AG09319 (cell line): ENCODE results near the gene LRRC4C.

ENCODE experiments used
- DNase-seq: peaks from one replicate; pipeline ENCODE4 v3.0.0-alpha.2; 2010; ENCODE audit warnings: low read depth; ENCODE audit errors: extremely low read depth
- TF ChIP-seq, protein P1 (sequence below): IDR thresholded peaks from 2 replicates; pipeline ENCODE4 v1.5.1; 2011; ENCODE audit warnings: low read depth, mild to moderate bottlenecking, inconsistent platforms, low read length, moderate library complexity

The LRRC4C gene

DNA sequence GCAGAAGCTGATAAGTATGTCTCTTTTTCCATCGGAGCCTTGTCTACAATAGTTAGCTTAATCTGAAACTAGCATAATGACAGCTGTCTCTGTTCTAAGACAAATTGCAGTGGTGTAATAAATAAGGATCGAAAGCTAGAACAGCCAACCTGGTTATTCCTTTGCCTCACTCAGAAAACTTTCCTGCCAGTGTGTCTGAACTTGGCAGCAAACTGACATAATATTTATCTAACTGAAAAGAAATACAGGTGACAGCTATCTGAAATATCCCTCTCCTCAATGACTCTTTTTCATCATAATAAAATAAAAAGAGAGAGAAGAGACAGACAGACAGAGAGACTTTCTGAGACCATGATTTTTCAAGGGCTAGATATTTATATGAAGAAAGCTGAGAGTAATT is 642.5 kb downstream of the LRRC4C start:
- DNase-seq = no peak
- TF ChIP-seq, protein P1, sequence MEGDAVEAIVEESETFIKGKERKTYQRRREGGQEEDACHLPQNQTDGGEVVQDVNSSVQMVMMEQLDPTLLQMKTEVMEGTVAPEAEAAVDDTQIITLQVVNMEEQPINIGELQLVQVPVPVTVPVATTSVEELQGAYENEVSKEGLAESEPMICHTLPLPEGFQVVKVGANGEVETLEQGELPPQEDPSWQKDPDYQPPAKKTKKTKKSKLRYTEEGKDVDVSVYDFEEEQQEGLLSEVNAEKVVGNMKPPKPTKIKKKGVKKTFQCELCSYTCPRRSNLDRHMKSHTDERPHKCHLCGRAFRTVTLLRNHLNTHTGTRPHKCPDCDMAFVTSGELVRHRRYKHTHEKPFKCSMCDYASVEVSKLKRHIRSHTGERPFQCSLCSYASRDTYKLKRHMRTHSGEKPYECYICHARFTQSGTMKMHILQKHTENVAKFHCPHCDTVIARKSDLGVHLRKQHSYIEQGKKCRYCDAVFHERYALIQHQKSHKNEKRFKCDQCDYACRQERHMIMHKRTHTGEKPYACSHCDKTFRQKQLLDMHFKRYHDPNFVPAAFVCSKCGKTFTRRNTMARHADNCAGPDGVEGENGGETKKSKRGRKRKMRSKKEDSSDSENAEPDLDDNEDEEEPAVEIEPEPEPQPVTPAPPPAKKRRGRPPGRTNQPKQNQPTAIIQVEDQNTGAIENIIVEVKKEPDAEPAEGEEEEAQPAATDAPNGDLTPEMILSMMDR = no peak

DNA sequence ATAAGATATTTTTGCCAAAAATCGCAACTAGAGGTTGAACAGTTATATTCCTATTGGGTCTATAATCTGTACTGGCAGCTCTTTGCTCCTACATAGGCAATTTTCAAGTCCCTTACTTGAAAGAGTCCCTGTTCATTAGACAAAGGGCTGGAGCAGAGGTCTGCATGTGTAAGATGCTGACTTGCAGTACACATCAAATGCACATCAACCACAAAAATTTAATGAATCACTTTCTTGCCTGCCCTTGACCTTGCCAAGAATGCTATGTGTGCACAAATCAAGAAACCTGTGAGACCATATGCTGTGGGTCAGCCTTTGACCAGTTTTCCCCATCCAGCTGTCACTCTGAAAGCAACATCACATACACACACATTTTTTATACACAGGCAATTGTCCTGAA is 661.5 kb downstream of the LRRC4C start:
- TF ChIP-seq, protein P1 = no peak
- DNase-seq = no peak

DNA sequence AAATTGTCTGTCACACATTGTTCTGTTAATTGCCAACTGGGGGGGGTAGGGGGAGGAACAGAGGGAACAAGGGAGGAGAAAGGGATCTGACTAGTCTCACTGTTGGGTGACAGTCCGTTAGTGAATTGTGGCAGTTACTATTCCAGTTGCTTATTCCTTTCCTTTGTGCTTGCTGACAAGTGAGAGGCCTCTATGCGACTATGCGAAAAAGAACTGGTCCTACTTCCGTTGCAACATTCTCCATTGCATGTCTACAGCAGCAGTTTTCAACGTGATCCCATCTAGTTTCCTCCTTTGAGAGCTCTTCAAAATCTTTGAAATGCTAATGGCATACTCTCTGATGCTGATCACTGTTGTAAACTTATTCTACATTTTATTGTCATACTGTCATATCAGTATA is 672.2 kb downstream of the LRRC4C start:
- TF ChIP-seq, protein P1 = no peak
- no peak for DNase-seq

DNA sequence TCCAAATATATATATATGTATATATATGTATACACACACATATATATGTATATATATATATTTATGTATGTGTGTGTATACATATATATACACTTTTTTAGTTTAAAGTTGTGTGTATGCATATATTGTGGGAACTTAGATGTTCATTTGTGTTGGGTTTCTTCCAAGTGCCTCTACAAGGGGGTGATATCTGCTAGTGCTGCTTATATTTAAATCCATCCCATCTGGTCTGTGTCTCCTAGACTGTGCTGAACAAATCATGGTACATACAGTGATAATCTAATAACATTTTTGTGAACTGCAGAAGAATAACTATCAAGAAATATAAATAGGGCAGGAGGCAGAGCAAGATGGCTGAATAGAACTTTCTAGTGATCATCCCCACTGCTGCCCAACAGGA is 696.4 kb downstream of the LRRC4C start:
- DNase-seq = no peak
- TF ChIP-seq, protein P1 = no peak

DNA sequence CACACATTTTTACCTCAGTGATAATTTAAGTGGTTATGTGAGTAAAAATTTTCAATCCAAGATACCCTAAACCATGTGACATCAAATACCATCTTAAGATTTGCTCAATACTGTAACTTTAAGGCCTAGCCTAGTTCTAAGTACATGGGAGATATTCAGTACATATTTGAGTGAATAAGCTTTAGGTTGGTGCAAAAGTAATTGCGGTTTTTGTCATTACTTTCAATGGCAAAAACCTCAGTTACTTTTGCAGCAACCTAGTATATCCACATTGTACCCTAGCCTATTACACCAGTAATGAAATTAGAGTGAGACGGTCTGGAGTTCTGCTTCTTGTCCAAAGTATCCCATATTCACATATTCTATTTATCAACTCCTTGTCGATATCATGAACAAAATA is 700.1 kb downstream of the LRRC4C start:
- DNase-seq = no peak
- TF ChIP-seq, protein P1 = no peak

DNA sequence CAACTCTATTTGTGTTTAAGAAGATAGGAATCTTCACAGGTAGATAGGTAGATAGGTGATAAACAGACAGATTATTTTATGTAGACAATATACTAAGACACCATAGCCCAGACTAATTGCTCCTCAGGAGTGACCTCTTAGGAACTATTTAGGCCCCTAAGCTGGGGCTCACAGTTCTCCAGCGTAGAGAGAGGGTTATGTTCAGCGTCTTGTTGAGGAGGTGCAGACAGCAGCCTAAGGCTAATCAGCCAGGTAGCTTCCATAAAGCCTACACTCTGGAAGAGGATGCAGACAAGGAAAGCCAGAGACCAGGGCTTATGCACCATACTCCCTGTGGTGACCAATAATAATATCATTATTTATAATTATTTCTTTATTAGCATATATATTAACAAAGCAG is 705.2 kb downstream of the LRRC4C start:
- DNase-seq = no peak
- TF ChIP-seq, protein P1 = no peak

DNA sequence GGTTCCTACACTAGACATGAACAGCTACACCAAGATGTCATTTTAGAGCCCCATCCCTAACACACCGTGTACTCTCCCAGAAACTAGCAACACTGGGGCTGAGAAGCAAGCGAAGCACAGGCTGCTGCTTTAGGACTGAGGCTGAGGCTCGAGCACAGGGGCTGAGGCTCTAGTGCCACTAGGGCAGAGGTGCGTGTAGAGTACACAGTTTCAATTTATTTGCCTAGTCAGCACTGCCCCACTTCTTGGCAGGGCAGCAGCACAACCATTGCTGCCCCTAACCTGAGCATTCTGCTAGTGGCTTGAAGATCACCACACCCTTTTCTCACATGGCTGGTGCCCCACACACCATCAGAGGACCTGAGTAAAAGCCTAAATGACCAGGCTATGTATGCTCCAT is 713.2 kb downstream of the LRRC4C start:
- DNase-seq = no peak
- TF ChIP-seq, protein P1 = no peak
